Cardiac septum (tissue), 1 donor: ENCODE data around the gene CCDC141. TPM values are rescaled to one million over a fixed set of nuclear protein-coding genes. Genes with fewer than 3 reads are reported as not detected.
"Not testable (repeated sequence)": the region's sequence is repeated elsewhere in the genome, so short reads cannot be mapped to it uniquely, and the experiment has no call there.

ENCODE experiments used
- DNase-seq: peaks from one replicate; pipeline ENCODE4 v3.0.0-alpha.2; 2020; ENCODE audit warnings: low spot score
- intact Hi-C: fragments of 100-400 bp; cut with DNase I; formaldehyde crosslinking; loops from one replicate; pipeline ENCODE4 v1.14.0; 2022
- long read RNA-seq: library from polyadenylated mRNA; unstranded; transcript quantifications from one replicate; pipeline ENCODE4 v2.0.0, GENCODE V29; 2021
- total RNA-seq: library from RNA; stranded (reverse); fragmentation: NEBNext Ultra II Directional; extraction: Animal tissue kit (Norgen Biotek cat#: 25700); gene quantifications from one replicate; pipeline ENCODE4 v1.2.1, GENCODE V29; 2021
- donor health status: DM: no; HTN: no; CAD: no.

CCDC141 gene
- 162 TPM for total RNA-seq
- long read RNA-seq, full-length matches to known transcripts = 1 of 77 reads
- long read RNA-seq, partial matches to known transcripts = 58 of 77 reads
- long read RNA-seq, other reads (novel, unspliced or antisense) = 18 of 77 reads

- intact Hi-C loops = no loop called here
- no peak for DNase-seq
These were observed at the start of gene CCDC141 for GRCh38 chr2:179049546-179050311. TSS of gene CCDC141 (minus strand) at chr2:179050137. CDS start at chr2:179049941, 196 bp downstream.

GRCh38 chr2:179098080-179098689 is 48.2 kb upstream of the CCDC141 start:
- DNase-seq = no peak
- intact Hi-C loops = no loop called here

GRCh38 chr2:179097131-179097530 is 47.2 kb upstream of the CCDC141 start:
- intact Hi-C loops = no loop called here
- no peak for DNase-seq

- no peak for DNase-seq
- intact Hi-C loops = no loop called here
These were observed 46.2 kb upstream of the CCDC141 start for GRCh38 chr2:179096090-179096489.

- DNase-seq, intact Hi-C loops: not testable (repeated sequence)
These were observed 43.0 kb upstream of the CCDC141 start for GRCh38 chr2:179092912-179093311.

GRCh38 chr2:179082697-179083096 is 32.8 kb upstream of the CCDC141 start:
- DNase-seq = no peak
- intact Hi-C loops = no loop called here

GRCh38 chr2:179081954-179082353 is 32.0 kb upstream of the CCDC141 start:
- intact Hi-C loops = no loop called here
- no peak for DNase-seq

- DNase-seq = no peak
- intact Hi-C loops = no loop called here
These were observed 22.6 kb upstream of the CCDC141 start for GRCh38 chr2:179072527-179072926.

- intact Hi-C loops = no loop called here
- DNase-seq = no peak
These were observed 21.9 kb upstream of the CCDC141 start for GRCh38 chr2:179071810-179072355.

GRCh38 chr2:179070895-179071294 is 21.0 kb upstream of the CCDC141 start:
- intact Hi-C loops = no loop called here
- no peak for DNase-seq

- no peak for DNase-seq
- intact Hi-C loops = no loop called here
These were observed 19.7 kb upstream of the CCDC141 start for GRCh38 chr2:179069685-179070084.

GRCh38 chr2:179068991-179069643 is 19.2 kb upstream of the CCDC141 start:
- DNase-seq = no peak
- intact Hi-C loops = no loop called here

GRCh38 chr2:179059026-179059700 is 9.2 kb upstream of the CCDC141 start:
- intact Hi-C loops = no loop called here
- DNase-seq = no peak

GRCh38 chr2:179057737-179058136 is 7.8 kb upstream of the CCDC141 start:
- DNase-seq = no peak

GRCh38 chr2:179053568-179053967 is 3.6 kb upstream of the CCDC141 start:
- DNase-seq, intact Hi-C loops: not testable (repeated sequence)

More at GRCh38 chr2:179057737-179058136, 7.8 kb upstream of the CCDC141 start:
- intact Hi-C loops = no loop called here

- intact Hi-C loops = no loop called here
- DNase-seq = no peak
These were observed 1.3 kb upstream of the CCDC141 start for GRCh38 chr2:179051250-179051649.

- intact Hi-C loops = no loop called here
- DNase-seq = no peak
These were observed 818 bp upstream of the CCDC141 start for GRCh38 chr2:179050755-179051154.

GRCh38 chr2:179049203-179049545 is 763 bp downstream of the CCDC141 start:
- intact Hi-C loops = no loop called here

GRCh38 chr2:179048099-179048498 is 1.8 kb downstream of the CCDC141 start:
- no peak for DNase-seq
- intact Hi-C loops = no loop called here

More at GRCh38 chr2:179049203-179049545, 763 bp downstream of the CCDC141 start:
- DNase-seq = no peak

GRCh38 chr2:179045602-179046001 is 4.3 kb downstream of the CCDC141 start:
- DNase-seq, intact Hi-C loops: not testable (repeated sequence)
